ENCODE measurements around the gene HLCS. TPM values are rescaled to one million over a fixed set of nuclear protein-coding genes. Genes with fewer than 3 reads are reported as not detected.

The HLCS gene
- total and polyA plus RNA-seq, 2 donors (not counting 3 experiments of a cell fraction or from before 2014, with no cell fraction given) = 6.7 to 17.2 TPM

GRCh38 chr21:37009740-37010341 lies 43.4 kb upstream of the HLCS start:
- Histone ChIP-seq H3K9ac (replicated peaks; ENCODE audit: extremely low read depth, insufficient read depth, low read length) (no peak overlapping the region), H2AFZ (ENCODE audit: low read depth, low read length) (peak overlapping the region; percentile 89), H3K9me3 (replicated peaks; ENCODE audit: control insufficient read depth, insufficient read depth, low read length) (no peaks in the 10 kb centered on the region), H3K4me2 (ENCODE audit: insufficient read depth, low read length) (peak overlapping the region; percentile 92), H3K79me2 (ENCODE audit: control insufficient read depth, insufficient read depth, low read length) (no peaks in the 10 kb centered on the region), H4K20me1 (replicated peaks; ENCODE audit: control insufficient read depth, extremely low read depth, insufficient read depth, low read length) (no peaks in the 10 kb centered on the region), H3K27me3 (ENCODE audit: control insufficient read depth in 2 of 2, insufficient read depth in 2 of 2, low read length in 2 of 2) (peaks cover 25 to 32% of the 10 kb centered on the region in 2 experiments), H3K4me3 (replicated peaks in 1 of 3; ENCODE audit: insufficient read depth in 1 of 3, low read depth in 1 of 3, low read length in 3 of 3) (peak overlapping the region in 2 of 3 experiments; percentile 10 to 40), H3K27ac (ENCODE audit: insufficient read depth, low read depth, low read length) (no peak overlapping the region), H3K36me3 (ENCODE audit: control insufficient read depth in 2 of 2, extremely low read depth in 1 of 2, insufficient read depth in 2 of 2, low read length in 2 of 2) (no peaks in the 10 kb centered on the region), H3K4me1 (ENCODE audit: control insufficient read depth, extremely low read depth, insufficient read depth, low read length) (peaks cover 8% of the 10 kb centered on the region), H3K9me1 (replicated peaks; ENCODE audit: control insufficient read depth, extremely low read depth, insufficient read depth, low read length) (no peaks in the 10 kb centered on the region)
- FAIRE-seq (peak; percentile 94), DNase-seq (ENCODE audit: low read depth, low spot score) (peak; percentile 90)
- dilution Hi-C loops (cut with MboI; ENCODE audit: extremely low pct_ligation_motif_present, low sequenced_read_pairs) (no loop called here), intact Hi-C loops (cut with micrococcal nuclease) (loop anchor here (1.0 to 5.0 kb wide), 3 partner anchors 33 to 71 kb away; partner anchors contain the start of genes PIGP and TTC3)
- POLR2A ChIA-PET = no interaction called here
- BruUV-seq (replicated peaks) = no TSS peak
- CTCF ChIA-PET = interaction anchor here (0.7 to 8.2 kb wide), 32 partner anchors 9 to 379 kb away, joined by 3 to 130 read pairs (median 4); partner anchors contain the start of gene HLCS
- TF ChIP-seq CTCF (IDR thresholded peaks at IDR 0.05; ENCODE audit: extremely low read depth in 1 of 2, insufficient read depth in 1 of 2, low read depth in 1 of 2, low read length in 2 of 2) = peak; percentile 87 to 94
- TF ChIP-seq MYC (IDR thresholded peaks at IDR 0.05; ENCODE audit: low read depth, low read length) = no peak

- intact Hi-C loops (cut with micrococcal nuclease) (no loop called here), dilution Hi-C loops (cut with MboI; ENCODE audit: extremely low pct_ligation_motif_present, low sequenced_read_pairs) (no loop called here)
- DNase-seq (ENCODE audit: low read depth, low spot score) = no peak
- peaks cover 8% of the 10 kb centered on the region for H3K4me1 ChIP-seq (ENCODE audit: control insufficient read depth, extremely low read depth, insufficient read depth, low read length)
- H2AFZ ChIP-seq (ENCODE audit: low read depth, low read length) = no peak overlapping the region
- ChIA-PET CTCF (interaction anchor here (0.7 to 3.5 kb wide), 4 partner anchors 10 to 74 kb away, joined by 3 to 25 read pairs (median 4); no protein-coding TSS in a partner anchor), POLR2A (no interaction called here)
- H3K4me2 ChIP-seq (ENCODE audit: insufficient read depth, low read length) = no peak overlapping the region
- H3K36me3 ChIP-seq (ENCODE audit: control insufficient read depth in 2 of 2, extremely low read depth in 1 of 2, insufficient read depth in 2 of 2, low read length in 2 of 2) = no peaks in the 10 kb centered on the region
- no peak overlapping the region for H3K27ac ChIP-seq (ENCODE audit: insufficient read depth, low read depth, low read length)
- no peak overlapping the region for H3K9ac ChIP-seq (replicated peaks; ENCODE audit: extremely low read depth, insufficient read depth, low read length)
- no peaks in the 10 kb centered on the region for H4K20me1 ChIP-seq (replicated peaks; ENCODE audit: control insufficient read depth, extremely low read depth, insufficient read depth, low read length)
- no peak for FAIRE-seq
- peaks cover 26 to 32% of the 10 kb centered on the region in 2 experiments for H3K27me3 ChIP-seq (ENCODE audit: control insufficient read depth in 2 of 2, insufficient read depth in 2 of 2, low read length in 2 of 2)
- no peaks in the 10 kb centered on the region for H3K79me2 ChIP-seq (ENCODE audit: control insufficient read depth, insufficient read depth, low read length)
- H3K4me3 ChIP-seq (replicated peaks in 1 of 3; ENCODE audit: insufficient read depth in 1 of 3, low read depth in 1 of 3, low read length in 3 of 3) = no peak overlapping the region
- TF ChIP-seq POLR2A (IDR thresholded peaks at IDR 0.05; ENCODE audit: low read depth, low read length) (no peak), FOS (IDR thresholded peaks at IDR 0.05; ENCODE audit: borderline replicate concordance, insufficient read depth, low read length) (no peak), MYC (IDR thresholded peaks at IDR 0.05; ENCODE audit: low read depth, low read length) (no peak), CTCF (IDR thresholded peaks at IDR 0.05; ENCODE audit: extremely low read depth in 1 of 2, insufficient read depth in 1 of 2, low read depth in 1 of 2, low read length in 2 of 2) (no peak), EZH2 (IDR thresholded peaks at IDR 0.05; ENCODE audit: borderline replicate concordance, low read depth, low read length, severe bottlenecking) (no peak), POLR2AphosphoS5 (IDR thresholded peaks at IDR 0.05; ENCODE audit: insufficient read depth, low read depth, low read length) (no peak), MAX (IDR thresholded peaks at IDR 0.05; ENCODE audit: insufficient read depth, insufficient read length) (no peak), GATA2 (IDR thresholded peaks at IDR 0.05; ENCODE audit: insufficient read depth, insufficient read length, low read depth, low read length) (no peak), JUN (IDR thresholded peaks at IDR 0.05; ENCODE audit: borderline replicate concordance, insufficient read depth, insufficient read length, low read depth) (no peak)
- no TSS peak for BruUV-seq (replicated peaks)
- no peaks in the 10 kb centered on the region for H3K9me3 ChIP-seq (replicated peaks; ENCODE audit: control insufficient read depth, insufficient read depth, low read length)
- no peaks in the 10 kb centered on the region for H3K9me1 ChIP-seq (replicated peaks; ENCODE audit: control insufficient read depth, extremely low read depth, insufficient read depth, low read length)
Observed at GRCh38 chr21:37008724-37009123, 42.3 kb upstream of the HLCS start.

Data from endothelial cell of umbilical vein (primary cell).